Spinal cord (tissue), 10 donors: Measurements from ENCODE around the gene ELL. TPM values are rescaled to one million over a fixed set of nuclear protein-coding genes. Genes with fewer than 3 reads are reported as not detected.
"Not testable (repeated sequence)": the region's sequence is repeated elsewhere in the genome, so short reads cannot be mapped to it uniquely, and the experiment has no call there.

ENCODE experiments used
- DNase-seq, 6 donors: peaks; one replicate each; pipeline versions ENCODE4 v3.0.0 to v3.0.0-alpha.2; 2013 to 2015; ENCODE audit warnings: low spot score in 6 of 6, low read depth in 4 of 6
- H3K27ac ChIP-seq: one replicate; pipeline ENCODE4 v1.5.1; 2013; ENCODE audit warnings: low read depth, low read length, control low read depth
- H3K27me3 ChIP-seq: one replicate; pipeline ENCODE4 v1.6.1; 2013; ENCODE audit warnings: low read length; ENCODE audit not compliant: control insufficient read depth, insufficient read depth
- H3K36me3 ChIP-seq: one replicate; pipeline ENCODE4 v1.6.1; 2013; ENCODE audit warnings: low read length; ENCODE audit not compliant: control insufficient read depth, insufficient read depth
- H3K4me1 ChIP-seq: one replicate; pipeline ENCODE4 v1.6.1; 2013; ENCODE audit warnings: low read length; ENCODE audit not compliant: control insufficient read depth, insufficient read depth
- H3K4me3 ChIP-seq: one replicate; pipeline ENCODE4 v1.5.1; 2013; ENCODE audit warnings: low read depth, low read length, control low read depth
- H3K9me3 ChIP-seq: one replicate; pipeline ENCODE4 v1.6.1; 2013; ENCODE audit warnings: low read length; ENCODE audit not compliant: control insufficient read depth, insufficient read depth
- WGBS: methylation state at CpG from one replicate; pipeline ENCODE4 v1.1.5; 2013; ENCODE audit warnings: missing lambda C conversion rate; ENCODE audit not compliant: insufficient coverage; 5-methylcytosine and 5-hydroxymethylcytosine counted together
- polyA plus RNA-seq, 2 donors: library from polyadenylated mRNA; unstranded; fragments of 120-200 nt; gene quantifications; one replicate each; pipeline ENCODE4 v1.2.1, GENCODE V29; 2013; ENCODE audit not compliant: insufficient read length in 2 of 2
- total RNA-seq, 2 donors: library from RNA; depleted of rRNA in 1 of 2; stranded (reverse); fragments of 120-200 nt in 1 of 2; fragments of >200 nt in 1 of 2; gene quantifications; one replicate each; pipeline versions ENCODE4 v1.2.3 to v1.2.4, GENCODE V29; 2013 to 2014
- donor health status: healthy.

The ELL gene
- total and polyA plus RNA-seq, 4 donors, result 7.4 to 11.6 (median 8.9) TPM

DNA sequence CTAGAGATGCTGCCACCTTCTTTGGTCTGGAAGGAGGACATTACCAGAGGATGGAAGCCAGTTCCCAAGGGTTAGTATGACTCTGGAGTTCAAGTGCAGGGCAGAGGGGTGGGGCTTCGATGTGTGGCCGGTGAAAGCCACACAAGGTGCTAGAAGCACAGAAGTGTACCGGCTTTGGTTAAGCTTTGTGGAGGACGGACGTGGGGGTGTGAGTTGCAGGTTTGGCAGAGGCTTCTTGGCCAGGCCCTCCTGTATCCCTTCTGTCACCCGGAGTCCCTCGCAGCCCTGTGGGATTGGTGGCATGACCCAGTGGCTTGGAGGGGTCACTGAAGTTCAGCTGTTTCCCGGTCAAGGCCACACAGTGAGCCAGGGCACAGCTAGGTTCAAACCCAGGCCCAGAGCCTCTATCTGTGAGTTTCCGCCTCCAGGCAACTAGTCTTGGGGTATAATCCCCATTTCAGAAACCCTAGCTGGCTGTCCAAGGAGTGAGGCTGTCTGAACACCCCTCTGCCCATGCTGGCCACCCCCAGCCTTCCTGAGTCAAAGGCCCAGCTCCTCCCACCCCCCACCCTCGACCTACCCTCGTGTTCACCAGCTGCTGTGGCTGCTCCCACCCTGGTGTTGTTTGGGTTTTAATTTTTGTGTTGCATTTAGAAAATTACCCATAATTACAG lies 107.2 kb downstream of the ELL start:
- peak overlapping the region; percentile 28 for H3K4me3 ChIP-seq
- 34% methylated on average over 9 of the region's 11 CpGs for WGBS
- no peaks in the 10 kb centered on the region for H3K9me3 ChIP-seq
- DNase-seq, result peak in 1 of 6 donors; percentile 29
- no peaks in the 10 kb centered on the region for H3K27me3 ChIP-seq
- no peaks in the 10 kb centered on the region for H3K36me3 ChIP-seq
- peak overlapping the region; percentile 98 for H3K27ac ChIP-seq
- peaks cover 54% of the 10 kb centered on the region for H3K4me1 ChIP-seq

DNA sequence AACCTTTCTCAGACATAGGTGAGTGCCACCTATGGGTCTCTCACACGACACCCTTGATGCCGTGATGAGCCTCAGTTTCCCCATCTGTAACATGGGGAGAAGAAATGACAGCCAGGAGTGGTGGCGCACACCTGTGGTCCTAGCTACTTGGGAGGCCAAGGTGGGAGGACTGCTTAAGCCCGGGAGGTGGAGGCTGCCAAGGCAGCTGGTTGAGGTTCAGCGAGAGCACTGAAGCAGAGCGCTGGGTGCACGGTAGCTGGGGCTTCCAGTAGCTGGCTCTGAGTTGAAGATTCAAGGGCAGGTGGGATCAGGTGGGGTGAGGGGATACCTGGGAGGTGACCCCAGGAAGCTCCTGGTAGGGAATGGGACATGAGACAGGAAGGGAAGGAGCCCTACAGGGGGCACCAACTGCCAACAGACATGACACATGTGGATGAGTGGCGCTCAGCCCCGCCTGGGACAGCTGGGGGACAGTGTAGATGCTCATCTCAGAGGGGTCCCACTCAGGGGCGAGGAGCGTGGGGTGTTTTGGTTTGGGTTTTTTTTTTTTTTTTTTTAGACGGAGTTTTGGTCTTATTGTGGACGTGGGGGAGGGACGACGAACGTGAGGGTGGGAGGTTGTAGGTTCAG lies 109.1 kb downstream of the ELL start:
- no peak for DNase-seq

DNA sequence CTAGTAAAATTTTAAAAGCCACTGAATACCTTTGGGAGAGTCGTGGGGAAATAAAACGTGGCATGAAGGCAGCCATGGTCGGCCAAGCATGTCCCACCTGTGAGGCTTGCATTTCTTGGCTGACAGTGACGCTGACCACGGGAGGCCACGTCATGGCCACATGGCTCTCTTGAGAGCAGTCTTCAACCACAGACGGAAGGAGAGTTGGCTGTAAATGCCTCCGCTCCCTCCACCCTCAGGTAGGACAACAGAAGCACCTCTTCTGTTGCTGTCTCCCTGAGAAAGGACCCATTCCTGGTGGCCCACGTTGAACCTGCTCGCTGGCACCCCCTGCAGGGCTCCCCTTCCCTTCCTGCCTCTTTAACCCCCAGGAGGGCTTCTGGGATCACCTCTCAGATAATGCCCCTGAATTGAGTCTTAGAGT lies 113.8 kb downstream of the ELL start:
- DNase-seq, result no peak
- H3K4me3 ChIP-seq, result no peak overlapping the region
- no peaks in the 10 kb centered on the region for H3K9me3 ChIP-seq
- H3K36me3 ChIP-seq, result no peaks in the 10 kb centered on the region
- WGBS, result 59% methylated on average over 10 of the region's 10 CpGs
- H3K4me1 ChIP-seq, result peaks cover 4% of the 10 kb centered on the region
- H3K27ac ChIP-seq, result no peak overlapping the region
- H3K27me3 ChIP-seq, result no peaks in the 10 kb centered on the region

More for the DNA sequence above, 109.1 kb downstream of the ELL start:
- peaks cover 40% of the 10 kb centered on the region for H3K4me1 ChIP-seq
- no peaks in the 10 kb centered on the region for H3K9me3 ChIP-seq
- no peak overlapping the region for H3K27ac ChIP-seq
- 87% methylated on average over 10 of the region's 16 CpGs for WGBS
- H3K4me3 ChIP-seq, result no peak overlapping the region
- H3K36me3 ChIP-seq, result no peaks in the 10 kb centered on the region
- no peaks in the 10 kb centered on the region for H3K27me3 ChIP-seq

DNA sequence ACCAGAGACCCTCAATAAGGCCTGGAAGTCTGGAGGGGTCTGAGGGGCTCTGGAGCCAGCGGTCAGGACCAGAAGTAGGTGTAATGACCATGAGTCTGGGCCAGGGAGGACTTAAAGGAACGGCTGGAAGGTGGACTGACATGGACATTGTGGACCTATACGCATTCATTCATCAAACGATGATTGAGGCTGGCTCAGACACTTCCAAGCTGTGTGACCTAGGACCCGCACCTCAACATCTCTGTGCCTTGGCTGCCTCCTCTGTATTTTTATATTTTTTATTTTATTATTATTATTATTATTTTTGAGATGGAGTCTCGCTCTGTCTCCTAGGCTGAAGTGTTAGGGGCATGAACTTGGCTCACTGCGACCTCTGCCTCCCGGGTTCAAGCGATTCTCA lies 115.1 kb downstream of the ELL start:
- H3K27ac ChIP-seq, result no peak overlapping the region
- 82% methylated on average over 3 of the region's 9 CpGs for WGBS
- H3K36me3 ChIP-seq, result no peaks in the 10 kb centered on the region
- H3K27me3 ChIP-seq, result no peaks in the 10 kb centered on the region
- no peak for DNase-seq
- H3K4me3 ChIP-seq, result no peak overlapping the region
- no peaks in the 10 kb centered on the region for H3K9me3 ChIP-seq
- peaks cover 4% of the 10 kb centered on the region for H3K4me1 ChIP-seq

DNA sequence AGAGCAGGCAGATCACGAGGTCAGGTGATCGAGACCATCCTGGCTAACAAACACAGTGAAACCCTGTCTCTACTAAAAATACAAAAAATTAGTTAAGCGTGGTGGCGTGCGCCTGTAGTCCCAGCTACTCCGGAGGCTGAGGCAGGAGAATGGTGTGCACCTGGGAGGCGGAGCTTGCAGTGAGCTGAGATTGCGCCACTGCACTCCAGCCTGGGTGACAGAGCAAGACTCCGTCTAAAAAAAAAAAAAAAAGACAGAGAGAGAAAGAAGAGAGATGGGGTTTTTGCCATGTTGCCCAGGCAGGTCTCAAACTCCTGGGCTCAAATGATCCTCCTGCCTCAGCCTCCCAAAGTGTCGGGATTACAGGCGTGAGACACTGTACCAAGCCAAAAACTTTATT lies 116.1 kb downstream of the ELL start:
- DNase-seq, H3K4me1 ChIP-seq, H3K4me3 ChIP-seq, H3K27ac ChIP-seq, H3K36me3 ChIP-seq, H3K27me3 ChIP-seq, H3K9me3 ChIP-seq: not testable (repeated sequence)
- WGBS, result 90% methylated on average over 6 of the region's 11 CpGs

DNA sequence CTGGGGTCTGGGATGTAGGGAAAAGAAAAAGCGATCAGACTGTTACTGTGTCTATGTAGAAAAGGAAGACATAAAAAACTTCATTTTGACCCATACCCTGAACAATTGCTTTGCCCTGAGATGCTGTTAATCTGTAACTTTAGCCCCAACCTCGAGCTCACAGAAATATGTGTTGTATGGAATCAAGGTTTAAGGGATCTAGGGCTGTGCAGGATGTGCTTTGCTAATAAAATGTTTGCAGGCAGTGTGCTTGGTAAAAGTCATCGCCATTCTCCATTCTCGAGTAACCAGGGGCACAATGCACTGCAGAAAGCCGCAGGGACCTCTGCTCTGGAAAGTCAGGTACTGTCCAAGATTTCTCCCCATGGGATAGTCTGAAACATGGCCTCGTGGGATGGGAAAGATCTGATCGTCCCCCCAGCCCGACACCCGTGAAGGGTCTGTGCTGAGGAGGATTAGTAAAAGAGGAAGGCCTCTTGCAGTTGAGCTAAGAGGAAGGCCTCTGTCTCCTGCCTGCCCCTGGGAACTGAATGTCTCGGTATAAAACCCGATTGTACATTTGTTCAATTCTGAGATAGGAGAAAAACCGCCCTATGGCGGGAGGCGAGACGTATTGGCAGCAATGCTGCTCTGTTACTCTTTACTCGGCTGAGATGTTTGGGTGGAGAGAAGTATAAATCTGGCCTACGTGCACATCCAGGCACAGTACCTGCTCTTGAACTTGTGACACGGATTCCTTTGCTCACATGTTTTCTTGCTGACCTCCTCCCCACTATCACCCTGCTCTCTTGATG lies 119.2 kb downstream of the ELL start:
- H3K9me3 ChIP-seq, H3K4me1 ChIP-seq, H3K27ac ChIP-seq, H3K27me3 ChIP-seq, H3K36me3 ChIP-seq, DNase-seq, H3K4me3 ChIP-seq: not testable (repeated sequence)
- 71% methylated on average over 11 of the region's 18 CpGs for WGBS

DNA sequence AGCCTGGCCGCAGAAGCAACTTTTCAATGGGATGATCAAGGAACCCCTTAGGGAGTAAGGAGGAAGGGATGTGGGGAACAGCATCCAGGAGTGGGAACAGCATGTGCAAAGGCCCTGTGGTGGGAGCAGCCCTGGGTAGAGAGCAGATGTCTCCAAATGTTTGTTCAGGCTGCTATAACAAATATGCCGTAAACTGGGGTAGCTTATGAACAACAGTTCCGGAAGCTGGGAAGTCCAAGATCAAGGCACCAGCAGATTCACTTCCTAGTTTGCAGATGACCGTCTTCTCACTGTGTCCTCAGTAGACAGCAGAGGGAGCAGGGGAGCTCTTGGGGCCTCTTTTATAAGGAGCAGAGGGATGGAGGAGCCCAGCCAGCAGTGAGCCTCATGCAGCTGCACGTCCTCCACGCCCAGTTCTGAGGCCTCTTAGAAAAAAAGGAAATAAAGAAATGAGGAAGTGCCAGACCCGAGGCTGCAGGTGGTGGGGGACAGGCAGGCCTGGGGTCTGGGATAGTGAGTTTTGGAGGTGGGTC lies 120.2 kb downstream of the ELL start:
- Histone ChIP-seq H3K4me3 (no peak overlapping the region), H3K9me3 (no peaks in the 10 kb centered on the region), H3K27me3 (peaks cover 2% of the 10 kb centered on the region), H3K36me3 (no peaks in the 10 kb centered on the region), H3K27ac (no peak overlapping the region), H3K4me1 (peaks cover 8% of the 10 kb centered on the region)
- peak in 1 of 6 donors; percentile 66 for DNase-seq
- WGBS, result 57% methylated on average over 7 of the region's 7 CpGs

DNA sequence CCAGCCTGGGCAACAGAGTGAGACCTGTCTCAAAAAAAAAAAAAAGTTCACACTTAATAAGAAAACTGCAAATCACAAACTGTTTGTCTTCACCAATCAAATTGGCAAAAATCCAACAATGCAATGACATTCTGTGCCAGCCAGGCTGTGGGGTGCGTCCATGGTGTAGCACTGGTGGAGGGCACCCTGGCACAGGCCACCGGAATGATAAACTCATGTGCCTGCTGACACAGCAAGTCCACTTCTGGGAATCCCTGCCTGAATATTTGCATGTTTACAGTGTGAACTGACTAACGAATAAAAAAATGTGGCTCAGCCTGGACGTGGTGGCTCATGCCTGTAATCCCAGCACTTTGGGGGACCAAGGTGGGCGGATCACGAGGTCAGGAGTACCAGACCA lies 122.9 kb downstream of the ELL start:
- Histone ChIP-seq H3K27me3 (peaks cover 2% of the 10 kb centered on the region), H3K9me3 (no peaks in the 10 kb centered on the region), H3K36me3 (no peaks in the 10 kb centered on the region), H3K4me3 (no peak overlapping the region), H3K4me1 (peaks cover 8% of the 10 kb centered on the region), H3K27ac (no peak overlapping the region)
- WGBS, result 66% methylated on average over 6 of the region's 6 CpGs
- no peak for DNase-seq

DNA sequence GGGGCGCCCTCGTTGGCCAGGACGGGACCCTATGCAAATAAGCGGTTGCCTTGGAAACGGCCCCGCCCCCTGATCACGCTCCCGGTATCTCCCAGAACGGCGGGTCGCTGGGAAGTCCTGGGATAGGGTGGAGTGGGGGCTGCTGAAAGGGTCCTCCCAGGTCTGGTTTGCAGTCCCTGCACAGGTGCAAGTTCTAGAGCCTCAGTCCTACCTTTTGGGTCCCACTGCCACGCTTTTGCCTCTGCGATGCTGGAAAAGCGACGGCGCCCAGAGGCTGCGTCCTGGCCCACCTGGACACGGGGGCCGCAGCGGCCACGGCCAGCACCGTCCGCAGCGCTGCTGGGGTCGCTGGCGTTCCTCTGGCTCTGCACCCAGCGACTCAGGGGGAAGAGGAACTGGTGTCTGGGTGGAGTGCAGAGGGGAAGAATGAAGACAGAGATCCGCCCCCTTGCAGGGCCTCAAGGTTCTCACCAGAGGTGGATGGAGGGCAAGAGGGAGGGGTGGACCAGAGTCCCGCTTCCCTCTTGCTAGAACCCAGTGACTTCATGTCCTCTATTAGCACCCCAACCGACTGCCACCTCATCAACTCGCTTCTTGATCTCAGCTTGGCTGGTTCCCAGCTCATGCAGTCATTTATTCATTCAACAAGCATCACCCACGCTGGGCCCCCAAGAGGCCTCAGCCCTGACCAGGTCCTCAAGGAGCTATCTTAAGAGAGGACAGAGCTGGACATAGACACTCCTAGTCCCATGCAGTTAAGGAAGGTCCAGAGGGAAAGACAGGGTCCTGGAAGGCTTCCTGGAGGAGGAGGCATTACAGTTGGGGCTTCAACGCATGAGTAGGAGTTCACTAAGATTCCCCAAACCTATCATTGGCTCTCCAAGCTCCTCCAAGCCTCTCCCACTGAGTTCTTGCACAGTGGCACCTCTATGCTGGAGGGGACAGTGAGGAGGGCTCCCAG lies 124.3 kb downstream of the ELL start, which contains the start of gene LRRC25:
Gene LRRC25 (minus strand): TSS at position 381 of the 961 bp plus-strand sequence. CDS start 659 bp downstream, outside the sequence.
- H3K36me3 ChIP-seq, result no peaks in the 10 kb centered on the region
- no peak within 1 kb of the TSS for H3K27ac ChIP-seq
- DNase-seq, result no peak
- no peak within 1 kb of the TSS for H3K4me3 ChIP-seq
- H3K4me1 ChIP-seq, result peaks cover 8% of the 10 kb centered on the region
- WGBS, result 15% methylated on average over 31 of the region's 33 CpGs
- H3K27me3 ChIP-seq, result peaks cover 2% of the 10 kb centered on the region
- no peaks in the 10 kb centered on the region for H3K9me3 ChIP-seq
